Measurements from ENCODE around the gene PTOV1.

GRCh38 chr19:49820125-49820524 lies 30.8 kb upstream of the PTOV1 start:
- TF ChIP-seq CTCF (IDR thresholded peaks at IDR 0.05; ENCODE audit: low read depth, low read length, poor library complexity, severe bottlenecking) (no peak), EZH2phosphoT487 (IDR thresholded peaks at IDR 0.05; ENCODE audit: borderline replicate concordance, low read length) (no peak)

Measured in DOHH2 (cell line).